ENCODE measurements around the gene CBLN1. TPM values are rescaled to one million over a fixed set of nuclear protein-coding genes. Genes with fewer than 3 reads are reported as not detected.

CBLN1 gene
- total RNA-seq, 1 experiment from 2014 or later = 5.6 TPM

GRCh38 chr16:49277766-49278566, 3.7 kb downstream of the CBLN1 start:
- Mint-ChIP-seq H3K4me3 (peak overlapping the region; percentile 65), H3K27ac (no peak overlapping the region), H3K27me3 (ENCODE audit: low read depth) (peaks cover 93% of the 10 kb centered on the region), H3K36me3 (no peaks in the 10 kb centered on the region), H3K9me3 (peaks cover under 1% of the 10 kb centered on the region), H3K4me1 (peaks cover 72% of the 10 kb centered on the region)
- ATAC-seq (no peak), DNase-seq (ENCODE audit: low spot score) (peak; percentile 41)
- no peak for TF ChIP-seq ESRRA (CRISPR knock-in tag; IDR thresholded peaks at IDR 0.05; ENCODE audit: borderline replicate concordance)
- no peak for TF ChIP-seq SP1 (CRISPR knock-in tag; conservative IDR thresholded peaks at IDR 0.05)
- TF ChIP-seq E2F1 (CRISPR knock-in tag; IDR thresholded peaks at IDR 0.05) = no peak
- no peak for TF ChIP-seq PRRX2 (CRISPR knock-in tag; IDR thresholded peaks at IDR 0.05)
- no peak for TF ChIP-seq ERG (CRISPR knock-in tag; IDR thresholded peaks at IDR 0.05)
- no peak for TF ChIP-seq SOX15 (CRISPR knock-in tag; IDR thresholded peaks at IDR 0.05)
- no peak for TF ChIP-seq MXD4 (CRISPR knock-in tag; IDR thresholded peaks at IDR 0.05; ENCODE audit: borderline replicate concordance)
- no peak for TF ChIP-seq MYBL2 (CRISPR knock-in tag; IDR thresholded peaks at IDR 0.05)
- TF ChIP-seq TEAD4 (CRISPR knock-in tag; IDR thresholded peaks at IDR 0.05) = no peak
- no peak for TF ChIP-seq JAZF1 (CRISPR knock-in tag; IDR thresholded peaks at IDR 0.05)
- TF ChIP-seq ZBTB21 (CRISPR knock-in tag; IDR thresholded peaks at IDR 0.05; ENCODE audit: borderline replicate concordance) = no peak
- CTCF ChIA-PET = interaction anchor here (3.3 kb wide), 1 partner anchor 72 kb away, joined by 22 read pairs; no protein-coding TSS in a partner anchor
- POLR2A ChIA-PET = no interaction called here

GRCh38 chr16:49277386-49277742, 4.3 kb downstream of the CBLN1 start:
- TF ChIP-seq ELF4 (CRISPR knock-in tag; IDR thresholded peaks at IDR 0.05; ENCODE audit: low read depth) (no peak), ZNF416 (CRISPR knock-in tag; IDR thresholded peaks at IDR 0.05) (no peak), ZNF512 (CRISPR knock-in tag; IDR thresholded peaks at IDR 0.05; ENCODE audit: borderline replicate concordance) (no peak), IRF1 (CRISPR knock-in tag; IDR thresholded peaks at IDR 0.05) (no peak), ZNF138 (CRISPR knock-in tag; conservative IDR thresholded peaks at IDR 0.05) (no peak), CDX4 (CRISPR knock-in tag; IDR thresholded peaks at IDR 0.05; ENCODE audit: borderline replicate concordance) (no peak), ZNF671 (CRISPR knock-in tag; IDR thresholded peaks at IDR 0.05) (no peak), ZNF396 (CRISPR knock-in tag; IDR thresholded peaks at IDR 0.05; ENCODE audit: borderline replicate concordance) (no peak), NR3C1 (CRISPR knock-in tag; conservative IDR thresholded peaks at IDR 0.05; ENCODE audit: low read depth) (no peak), SP1 (CRISPR knock-in tag; conservative IDR thresholded peaks at IDR 0.05) (no peak), NR2C2 (CRISPR knock-in tag; IDR thresholded peaks at IDR 0.05) (no peak), ZNF532 (CRISPR knock-in tag; IDR thresholded peaks at IDR 0.05; ENCODE audit: borderline replicate concordance) (no peak), CBFB (CRISPR knock-in tag; IDR thresholded peaks at IDR 0.05; ENCODE audit: low read depth) (no peak), FOXK1 (CRISPR knock-in tag; IDR thresholded peaks at IDR 0.05) (no peak), NFE2L1 (CRISPR knock-in tag; IDR thresholded peaks at IDR 0.05) (no peak)
- Mint-ChIP-seq H3K9me3 (peaks cover 4% of the 10 kb centered on the region), H3K4me3 (peak overlapping the region; percentile 65), H3K36me3 (no peaks in the 10 kb centered on the region), H3K27ac (no peak overlapping the region), H3K4me1 (peaks cover 68% of the 10 kb centered on the region), H3K27me3 (ENCODE audit: low read depth) (peaks cover 93% of the 10 kb centered on the region)
- POLR2A ChIA-PET = no interaction called here
- DNase-seq (ENCODE audit: low spot score) (peak; percentile 24), ATAC-seq (no peak)
- CTCF ChIA-PET = interaction anchor here (0.9 to 3.3 kb wide), 2 partner anchors 72 to 75 kb away, joined by 3 to 22 read pairs; no protein-coding TSS in a partner anchor

All from WTC11 (cell line).